CD4-positive, alpha-beta T cell treated with Interleukin-15 for 4 hours (primary cell): ENCODE measurements around the gene TLDC2.
"Not testable (repeated sequence)": the region's sequence is repeated elsewhere in the genome, so short reads cannot be mapped to it uniquely, and the experiment has no call there.

ENCODE experiments used
- DNase-seq: peaks from one replicate; pipeline ENCODE4 v3.0.0-alpha.2; 2020; ENCODE audit warnings: low spot score

The TLDC2 gene

GRCh38 chr20:36871640-36872570 is 4.0 kb upstream of the TLDC2 start:
- DNase-seq: no peak

GRCh38 chr20:36872852-36873251 is 3.1 kb upstream of the TLDC2 start:
- DNase-seq: no peak

- DNase-seq: no peak
These were observed 2.3 kb upstream of the TLDC2 start for GRCh38 chr20:36873498-36874189.

GRCh38 chr20:36875093-36875492 is 845 bp upstream of the TLDC2 start:
- not testable (repeated sequence) for DNase-seq

- no peak for DNase-seq
These were observed 515 bp downstream of the TLDC2 start for GRCh38 chr20:36876473-36876833.

- DNase-seq: no peak
These were observed 3.0 kb downstream of the TLDC2 start for GRCh38 chr20:36878941-36879340.

- DNase-seq: no peak
These were observed 4.9 kb downstream of the TLDC2 start for GRCh38 chr20:36880741-36881250.

- DNase-seq: no peak
These were observed 5.4 kb downstream of the TLDC2 start for GRCh38 chr20:36881331-36881730.

GRCh38 chr20:36881888-36882287 is 6.0 kb downstream of the TLDC2 start:
- DNase-seq: no peak

- no peak for DNase-seq
These were observed 8.1 kb downstream of the TLDC2 start for GRCh38 chr20:36883977-36884535.

GRCh38 chr20:36885356-36885755 is 9.4 kb downstream of the TLDC2 start:
- DNase-seq: no peak

- DNase-seq: peak; percentile 74
These were observed 11.2 kb downstream of the TLDC2 start for GRCh38 chr20:36886859-36887751.

- no peak for DNase-seq
These were observed 11.8 kb downstream of the TLDC2 start for GRCh38 chr20:36887752-36888090.

GRCh38 chr20:36888880-36889516 is 13.1 kb downstream of the TLDC2 start:
- no peak for DNase-seq

GRCh38 chr20:36890586-36890985 is 14.6 kb downstream of the TLDC2 start:
- DNase-seq: no peak

GRCh38 chr20:36891211-36891610 is 15.3 kb downstream of the TLDC2 start:
- DNase-seq: no peak

- no peak for DNase-seq
These were observed 17.9 kb downstream of the TLDC2 start for GRCh38 chr20:36893801-36894200.

- no peak for DNase-seq
These were observed 19.1 kb downstream of the TLDC2 start for GRCh38 chr20:36895036-36895435.

- DNase-seq: no peak
These were observed 28.8 kb downstream of the TLDC2 start for GRCh38 chr20:36904690-36905089.

GRCh38 chr20:36905566-36905965 is 29.6 kb downstream of the TLDC2 start:
- DNase-seq: not testable (repeated sequence)

GRCh38 chr20:36906086-36906485 is 30.1 kb downstream of the TLDC2 start:
- DNase-seq: not testable (repeated sequence)
